GM18858 (cell line): Measurements from ENCODE around the gene FOLR2.
"Not testable (repeated sequence)": the region's sequence is repeated elsewhere in the genome, so short reads cannot be mapped to it uniquely, and the experiment has no call there.

Experiments used
- ATAC-seq: cut with Tn5 transposase; IDR thresholded peaks from one replicate; pipeline ENCODE4 v1.9.1; 2021; ENCODE audit not compliant: unreplicated experiment

FOLR2 gene

DNA sequence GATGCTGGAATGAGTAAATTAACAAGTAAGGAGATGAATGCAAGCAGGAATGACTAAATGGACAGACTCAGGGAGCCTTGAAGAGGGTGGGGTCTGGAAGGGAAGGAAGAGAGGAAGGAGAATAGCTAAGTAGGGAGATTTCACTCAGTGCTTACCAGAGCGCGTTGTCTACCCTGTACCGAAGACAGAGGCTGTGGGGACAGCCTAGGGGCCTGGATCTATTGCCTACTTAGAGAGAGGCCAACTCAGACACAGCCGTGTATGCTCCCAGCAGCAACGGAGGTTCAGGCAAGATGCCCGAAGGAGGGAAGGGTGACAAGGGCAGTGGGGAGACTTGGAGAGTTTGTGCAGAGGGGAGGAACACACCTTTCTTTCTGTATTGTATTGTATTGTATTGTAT, at the start of gene FOLR2:
Gene FOLR2 (plus strand): TSS at position 157 of the 400 bp plus-strand sequence. CDS start 1,791 bp downstream, outside the sequence.
- ATAC-seq = no peak

DNA sequence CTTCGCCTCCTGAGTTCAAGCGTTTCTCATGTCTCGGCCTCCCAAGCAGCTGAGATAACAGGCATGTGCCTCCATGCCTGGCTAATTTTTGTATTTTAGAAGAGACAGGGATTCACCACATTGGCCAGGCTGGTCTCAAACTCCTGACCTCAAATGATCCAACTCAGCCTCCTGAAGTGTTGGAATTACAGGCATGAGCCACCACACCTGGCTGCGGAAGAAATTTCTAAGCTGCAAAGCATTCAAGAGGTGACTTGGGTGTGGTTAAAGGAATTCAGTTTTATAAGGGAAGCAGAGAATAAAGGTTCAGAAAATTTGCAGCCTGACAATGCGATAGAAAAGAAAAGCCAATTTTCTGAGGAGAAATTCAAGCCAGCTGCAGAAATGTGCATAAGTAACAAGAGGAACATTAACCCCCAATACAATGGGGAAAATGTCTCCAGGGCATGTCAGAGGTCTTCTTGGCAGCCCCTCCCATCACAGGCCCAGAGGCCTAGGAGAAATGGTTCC, 47.5 kb upstream of the FOLR2 start:
- ATAC-seq = not testable (repeated sequence)

DNA sequence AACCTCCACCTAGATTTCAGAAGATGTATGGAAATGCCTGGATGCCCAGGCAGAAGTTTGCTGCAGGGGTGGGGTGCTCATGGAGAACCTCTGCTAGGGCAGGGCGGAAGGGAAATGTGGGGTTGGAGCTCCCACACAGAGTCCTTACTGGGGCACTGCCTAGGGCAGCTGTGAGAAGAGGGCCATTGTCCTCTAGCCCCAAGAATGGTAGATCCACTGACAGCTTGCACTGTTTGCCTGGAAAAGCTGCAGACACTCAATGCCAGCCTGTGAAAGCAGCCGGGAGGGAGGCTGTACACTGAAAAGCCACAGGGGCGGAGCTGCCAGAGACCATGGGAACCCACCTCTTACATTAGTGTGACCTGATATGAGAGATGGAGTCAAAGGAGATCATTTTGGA, 46.8 kb upstream of the FOLR2 start:
- ATAC-seq = not testable (repeated sequence)

DNA sequence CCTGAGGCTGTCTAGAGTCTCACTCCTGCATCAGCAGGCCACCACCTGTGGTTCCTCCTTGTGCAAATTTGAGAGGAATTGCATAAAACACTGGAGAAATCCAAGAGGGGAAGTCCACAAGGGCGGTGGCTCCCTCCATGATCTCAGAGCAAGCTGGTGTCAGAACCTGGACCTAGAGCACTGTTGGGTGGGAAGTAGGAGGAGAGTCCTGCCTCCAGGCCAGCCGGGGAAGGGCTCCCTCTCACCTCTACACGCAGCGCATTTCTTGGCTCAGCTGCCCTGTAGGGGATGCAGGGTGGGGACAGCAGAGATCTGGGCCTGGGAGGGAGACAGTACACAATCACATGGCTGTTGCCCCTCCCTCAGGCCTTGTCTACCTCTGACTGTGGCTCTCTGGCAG, 44.6 kb upstream of the FOLR2 start:
- ATAC-seq = not testable (repeated sequence)

DNA sequence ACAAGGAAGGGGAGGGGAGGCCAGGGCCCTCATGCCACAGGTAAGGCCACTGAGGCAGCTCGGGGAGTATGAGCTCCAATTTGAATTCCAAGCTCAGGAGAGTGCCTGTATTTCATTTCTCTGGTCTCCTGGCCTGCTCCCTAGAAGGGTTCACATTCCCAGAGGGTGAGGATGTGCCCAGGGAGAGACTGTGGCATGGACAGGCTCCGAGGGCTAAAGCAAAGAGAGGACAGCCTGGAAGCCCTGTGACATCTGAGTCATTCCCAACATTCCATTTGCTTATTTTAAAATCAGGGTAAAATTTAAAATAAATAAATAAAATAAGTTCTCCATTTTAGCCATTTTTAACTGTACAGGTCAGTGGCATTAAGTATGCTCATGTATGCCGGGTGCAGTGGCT, 43.3 kb upstream of the FOLR2 start:
- no peak for ATAC-seq

DNA sequence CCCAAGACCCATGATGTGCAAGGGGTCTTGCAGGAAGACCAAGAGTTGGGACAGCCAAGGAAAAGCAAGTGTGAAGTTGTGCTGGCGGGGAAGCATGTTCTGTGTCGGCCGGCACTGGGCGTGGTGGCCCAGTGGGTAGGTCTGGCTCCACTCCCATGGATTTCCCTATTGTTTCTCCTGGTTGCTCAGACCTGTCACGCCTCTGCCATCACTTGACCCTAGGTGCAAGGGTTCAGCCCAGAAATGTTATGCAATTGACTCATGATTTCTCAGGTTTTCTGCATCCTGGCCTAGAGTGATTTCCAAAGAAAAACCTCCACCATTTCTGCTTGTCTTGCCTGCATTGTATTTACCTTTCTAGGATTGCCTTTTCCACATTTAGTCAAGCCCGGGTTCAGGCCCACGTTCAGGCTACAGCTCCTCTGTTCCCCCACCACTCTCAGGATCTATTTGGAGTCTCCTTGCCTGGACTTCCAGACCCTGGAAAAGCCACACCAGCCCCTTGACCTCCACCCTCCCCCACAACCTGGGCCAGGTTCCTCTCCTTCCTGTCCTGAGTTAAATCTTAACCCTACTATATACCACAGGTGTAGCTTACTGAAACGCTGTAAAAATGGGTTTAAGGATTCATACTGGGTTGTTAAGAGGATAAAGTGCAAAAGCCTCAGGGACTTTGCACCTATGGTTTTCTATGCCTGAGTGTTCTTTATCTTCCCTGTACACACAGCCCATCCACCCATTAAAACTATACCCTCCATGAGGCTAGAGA, 42.1 kb upstream of the FOLR2 start:
- ATAC-seq = no peak

DNA sequence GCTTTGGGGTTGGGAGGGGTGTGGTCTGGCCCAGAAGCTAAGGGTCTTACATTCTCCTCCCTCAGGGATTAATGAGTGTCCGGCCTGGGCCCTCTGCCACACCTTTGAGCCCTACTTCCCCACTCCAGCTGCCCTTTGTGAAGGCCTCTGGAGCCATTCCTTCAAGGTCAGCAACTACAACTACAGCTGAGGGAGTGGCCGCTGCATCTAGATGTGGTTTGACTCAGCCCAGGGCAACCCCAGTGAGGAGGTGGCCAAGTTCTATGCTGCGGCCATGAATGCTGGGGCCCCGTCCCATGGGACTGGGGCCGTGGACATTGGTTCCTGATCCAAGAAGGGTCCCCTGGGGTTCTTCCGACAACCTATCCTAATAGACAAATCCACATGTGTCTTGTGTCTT, 38.9 kb upstream of the FOLR2 start:
- ATAC-seq = no peak

DNA sequence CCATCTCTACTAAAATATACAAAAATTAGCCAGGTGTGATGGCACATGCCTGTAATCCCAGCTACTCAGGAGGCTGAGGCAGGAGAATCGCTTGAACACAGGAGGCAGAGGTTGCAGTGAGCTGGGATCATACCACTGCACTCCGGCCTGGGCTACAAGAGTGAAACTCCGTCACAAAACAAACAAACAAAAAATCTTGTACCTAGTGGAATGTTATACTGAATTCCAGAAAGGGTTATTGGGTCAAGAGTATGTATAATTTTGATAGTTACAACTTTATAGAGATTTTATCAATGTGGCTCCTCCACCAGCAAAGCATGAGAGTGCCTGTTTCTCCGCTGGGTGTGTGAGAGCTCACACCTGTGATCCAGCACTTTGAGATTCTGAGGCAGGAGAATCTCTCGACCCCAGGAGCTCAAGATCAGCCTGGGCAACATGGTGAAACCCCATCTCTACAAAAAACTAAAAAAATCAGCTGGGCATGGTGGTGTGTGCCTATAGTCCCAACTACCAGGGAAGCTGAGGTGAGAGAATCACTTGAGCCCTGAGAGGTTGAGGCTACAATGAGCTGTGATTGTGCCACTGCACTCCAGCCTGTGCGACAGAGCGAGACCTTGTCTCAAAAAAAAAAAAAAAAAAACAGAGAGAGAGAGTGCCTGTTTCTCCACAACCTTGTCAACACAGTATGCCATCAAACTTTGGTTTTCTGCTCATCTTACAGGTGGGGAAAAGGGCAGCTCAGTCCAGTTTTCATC, 37.4 kb upstream of the FOLR2 start:
- ATAC-seq = no peak

DNA sequence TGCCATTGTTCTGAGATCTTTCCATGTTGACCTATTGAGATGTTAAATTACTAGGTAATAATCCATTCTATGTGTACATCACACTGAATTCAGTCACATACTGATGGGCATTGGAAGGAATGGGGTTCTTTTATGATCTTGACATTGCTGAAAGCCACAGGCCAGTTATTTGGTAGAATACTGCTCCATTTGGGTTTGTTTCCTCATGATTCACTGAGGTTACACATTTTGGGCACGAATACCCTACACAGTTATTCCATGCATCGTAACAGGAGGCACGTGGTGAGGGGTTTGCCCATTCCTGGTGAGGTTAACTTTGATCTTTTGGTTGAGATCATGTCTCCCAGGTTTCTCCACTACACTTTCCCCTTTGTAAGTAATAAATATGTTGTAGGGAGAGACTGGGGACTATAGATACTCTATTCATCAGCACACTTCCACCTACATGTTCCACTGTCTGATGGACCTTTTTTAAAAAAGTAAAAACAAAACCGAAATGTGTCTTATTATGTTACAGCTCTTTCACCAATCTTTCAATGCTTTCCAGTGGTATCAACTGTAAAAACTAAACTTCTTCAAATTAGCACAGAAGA, 36.7 kb upstream of the FOLR2 start:
- no peak for ATAC-seq

DNA sequence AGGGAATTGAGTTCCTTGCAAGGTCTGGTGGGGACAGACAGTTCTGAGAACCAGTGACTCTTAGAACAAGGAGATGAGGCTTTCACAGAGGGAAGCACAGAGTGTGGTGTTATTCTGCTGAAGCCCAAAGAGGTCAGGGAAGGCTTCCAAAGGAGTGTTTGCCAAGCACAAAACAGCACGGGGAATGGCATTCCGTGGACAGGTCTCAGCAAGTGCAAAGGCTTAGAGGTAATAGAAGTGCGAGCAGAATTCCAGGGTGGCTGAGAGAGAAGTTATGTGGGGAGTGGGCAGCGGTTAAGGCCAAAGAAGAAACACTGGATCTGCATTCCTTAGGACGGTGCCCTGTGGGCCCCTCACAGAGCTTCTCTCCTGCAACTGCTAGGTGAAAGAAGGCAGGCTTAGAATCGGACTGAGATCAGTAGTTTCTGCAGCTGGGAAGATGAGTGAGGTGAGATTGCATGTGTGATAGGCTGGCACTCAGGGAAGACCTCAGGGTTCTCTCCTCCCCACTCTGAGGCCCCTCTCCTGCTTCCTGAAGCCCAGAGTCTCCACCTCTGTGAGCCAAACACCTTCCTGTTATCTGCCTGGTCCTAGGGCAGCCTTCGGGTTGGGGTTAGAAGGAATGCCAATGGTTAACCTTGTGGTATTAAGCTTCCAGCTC, 35.6 kb upstream of the FOLR2 start:
- not testable (repeated sequence) for ATAC-seq

DNA sequence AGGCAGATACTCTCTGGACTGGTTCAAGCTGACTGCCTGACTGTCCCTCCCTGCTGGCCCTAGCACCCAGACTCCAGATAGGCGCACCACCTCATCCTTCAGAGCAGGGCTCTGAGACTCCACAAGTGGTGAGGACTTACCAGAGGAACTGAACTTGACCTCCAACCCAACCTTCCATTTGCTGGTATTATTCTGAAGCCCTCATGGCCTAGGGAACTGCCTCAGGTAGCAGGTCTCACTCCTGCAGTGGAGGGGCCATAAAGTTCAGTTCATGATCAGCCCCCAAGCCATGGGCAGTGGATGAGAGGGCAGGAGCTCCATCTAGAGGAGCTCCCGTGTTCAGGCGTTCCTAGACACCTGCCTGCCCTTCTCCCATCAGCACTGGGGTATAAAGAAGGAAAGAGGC, 35.0 kb upstream of the FOLR2 start:
- ATAC-seq = not testable (repeated sequence)

DNA sequence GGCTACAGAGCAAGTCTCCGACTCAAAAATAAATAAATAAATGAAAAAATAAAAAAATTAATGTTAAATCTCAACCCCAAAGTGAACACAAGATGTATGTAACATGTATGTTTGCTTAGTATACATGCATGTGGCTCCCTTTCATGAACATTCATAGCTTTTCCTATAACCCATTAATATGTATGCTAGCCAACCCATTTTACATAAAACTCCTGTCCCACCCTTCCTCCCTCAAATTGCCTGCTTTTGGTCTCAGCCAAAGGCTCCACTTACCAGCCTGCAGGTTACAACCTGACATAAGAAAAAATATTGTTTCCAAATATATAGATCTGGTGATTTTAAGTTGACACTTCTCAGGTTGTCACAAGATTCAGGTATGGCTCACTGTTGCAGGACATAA, 28.3 kb upstream of the FOLR2 start:
- no peak for ATAC-seq

DNA sequence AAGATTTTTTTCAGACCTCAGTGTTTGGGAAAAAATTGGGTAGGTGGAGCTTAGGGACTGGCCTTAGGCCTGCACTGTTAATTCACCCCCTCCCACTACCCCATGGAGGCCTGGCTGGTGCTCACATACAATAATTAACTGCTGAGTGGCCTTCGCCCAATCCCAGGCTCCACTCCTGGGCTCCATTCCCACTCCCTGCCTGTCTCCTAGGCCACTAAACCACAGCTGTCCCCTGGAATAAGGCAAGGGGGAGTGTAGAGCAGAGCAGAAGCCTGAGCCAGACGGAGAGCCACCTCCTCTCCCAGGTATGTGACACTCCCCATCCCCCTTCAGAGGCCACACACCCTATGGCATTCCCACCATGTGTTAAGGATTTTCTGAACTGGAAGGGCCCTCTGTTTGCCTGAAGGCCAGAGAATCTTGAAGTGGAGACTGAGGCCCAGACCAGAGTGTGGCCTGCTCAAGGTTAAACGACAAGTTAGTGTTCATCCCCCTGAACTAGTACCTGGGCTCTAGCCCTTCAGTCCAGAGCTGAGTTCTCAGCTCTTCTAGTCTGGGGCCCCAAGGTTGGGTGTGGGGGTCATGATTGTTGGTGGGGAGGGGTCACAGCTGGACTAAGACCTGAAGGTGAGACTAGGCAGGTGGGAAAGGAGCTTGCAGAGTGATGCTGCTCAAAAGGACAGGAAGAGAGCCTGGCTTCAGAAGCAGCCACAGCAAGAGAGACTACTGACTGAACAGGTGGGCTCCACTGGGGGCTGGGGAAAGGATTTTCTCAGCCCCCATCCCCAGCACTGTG, 26.9 kb upstream of the FOLR2 start:
- no peak for ATAC-seq

DNA sequence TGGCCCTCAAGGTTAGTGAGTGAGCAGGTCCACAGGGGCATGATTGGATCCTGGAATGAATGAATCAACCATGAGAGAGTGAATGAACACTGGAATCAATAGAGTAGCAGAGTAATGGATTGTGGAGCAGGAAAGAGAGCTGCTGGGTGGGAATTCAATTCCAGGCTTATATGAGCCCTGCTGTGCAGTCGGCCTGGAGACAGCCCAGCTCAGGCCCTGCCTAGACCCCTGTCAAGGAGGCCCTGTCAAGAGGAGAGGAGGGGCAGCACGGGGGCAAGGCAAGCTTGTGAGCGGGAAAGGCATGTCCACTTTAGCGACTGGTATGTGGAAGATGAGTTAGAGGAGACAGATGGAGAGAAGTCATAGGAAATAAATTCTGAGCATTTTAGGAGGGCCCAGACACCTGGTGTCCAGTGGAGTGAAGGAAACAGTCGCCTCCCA, 25.9 kb upstream of the FOLR2 start:
- ATAC-seq = no peak

DNA sequence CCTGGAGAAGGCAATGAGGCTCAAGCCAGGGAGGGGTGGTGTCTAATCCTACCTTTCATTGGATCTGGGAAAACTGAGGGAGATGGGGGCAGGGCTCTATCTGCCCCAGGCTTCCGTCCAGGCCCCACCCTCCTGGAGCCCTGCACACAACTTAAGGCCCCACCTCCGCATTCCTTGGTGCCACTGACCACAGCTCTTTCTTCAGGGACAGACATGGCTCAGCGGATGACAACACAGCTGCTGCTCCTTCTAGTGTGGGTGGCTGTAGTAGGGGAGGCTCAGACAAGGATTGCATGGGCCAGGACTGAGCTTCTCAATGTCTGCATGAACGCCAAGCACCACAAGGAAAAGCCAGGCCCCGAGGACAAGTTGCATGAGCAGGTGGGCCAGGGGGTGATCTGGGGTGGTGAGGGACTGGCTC, 24.6 kb upstream of the FOLR2 start, which contains the start of gene FOLR1:
Gene FOLR1 (plus strand): TSS at position 180 of the 421 bp plus-strand sequence. CDS start 34 bp downstream, at position 214.
- ATAC-seq = no peak

DNA sequence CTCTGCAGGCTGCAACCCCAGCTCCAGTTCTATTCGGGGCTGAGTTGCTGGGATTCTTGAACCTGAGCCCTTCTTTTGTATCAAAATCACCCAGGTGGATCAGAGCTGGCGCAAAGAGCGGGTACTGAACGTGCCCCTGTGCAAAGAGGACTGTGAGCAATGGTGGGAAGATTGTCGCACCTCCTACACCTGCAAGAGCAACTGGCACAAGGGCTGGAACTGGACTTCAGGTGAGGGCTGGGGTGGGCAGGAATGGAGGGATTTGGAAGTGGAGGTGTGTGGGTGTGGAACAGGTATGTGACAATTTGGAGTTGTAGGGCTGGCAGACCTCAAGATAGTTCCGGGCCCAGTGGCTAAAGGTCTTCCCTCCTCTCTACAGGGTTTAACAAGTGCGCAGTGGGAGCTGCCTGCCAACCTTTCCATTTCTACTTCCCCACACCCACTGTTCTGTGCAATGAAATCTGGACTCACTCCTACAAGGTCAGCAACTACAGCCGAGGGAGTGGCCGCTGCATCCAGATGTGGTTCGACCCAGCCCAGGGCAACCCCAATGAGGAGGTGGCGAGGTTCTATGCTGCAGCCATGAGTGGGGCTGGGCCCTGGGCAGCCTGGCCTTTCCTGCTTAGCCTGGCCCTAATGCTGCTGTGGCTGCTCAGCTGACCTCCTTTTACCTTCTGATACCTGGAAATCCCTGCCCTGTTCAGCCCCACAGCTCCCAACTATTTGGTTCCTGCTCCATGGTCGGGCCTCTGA, 20.9 kb upstream of the FOLR2 start:
- ATAC-seq = no peak

DNA sequence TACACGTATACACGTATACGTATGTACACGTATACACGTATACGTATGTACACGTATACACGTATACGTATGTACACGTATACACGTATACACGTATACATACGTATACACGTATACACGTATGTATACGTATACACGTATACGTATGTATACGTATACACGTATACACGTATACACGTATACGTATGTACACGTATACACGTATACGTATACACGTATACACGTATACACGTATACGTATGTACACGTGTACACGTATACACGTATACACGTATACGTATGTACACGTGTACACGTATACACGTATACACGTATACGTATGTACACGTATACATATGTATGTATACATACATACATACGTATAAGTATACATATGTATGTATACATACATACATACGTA, 15.1 kb upstream of the FOLR2 start:
- ATAC-seq = not testable (repeated sequence)

DNA sequence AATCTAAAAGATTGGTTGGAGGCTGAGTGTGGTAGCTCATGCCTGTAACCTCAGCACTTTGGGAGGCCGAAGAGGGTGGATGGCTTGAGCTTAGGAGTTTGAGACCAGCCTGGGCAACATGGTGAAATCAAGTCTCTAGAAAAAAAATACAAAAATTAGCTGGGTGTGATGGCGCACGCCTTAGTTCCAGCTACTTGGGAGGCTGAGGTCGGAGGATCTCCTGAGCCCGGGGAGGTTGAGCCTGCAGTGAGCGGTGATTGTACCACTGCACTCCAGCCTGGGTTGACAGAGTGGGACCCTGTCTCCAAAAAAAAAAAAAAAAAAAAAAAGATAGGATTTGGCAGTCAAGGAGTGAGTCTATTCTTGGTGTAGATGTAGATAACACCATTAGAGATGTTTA, 14.0 kb upstream of the FOLR2 start:
- no peak for ATAC-seq

DNA sequence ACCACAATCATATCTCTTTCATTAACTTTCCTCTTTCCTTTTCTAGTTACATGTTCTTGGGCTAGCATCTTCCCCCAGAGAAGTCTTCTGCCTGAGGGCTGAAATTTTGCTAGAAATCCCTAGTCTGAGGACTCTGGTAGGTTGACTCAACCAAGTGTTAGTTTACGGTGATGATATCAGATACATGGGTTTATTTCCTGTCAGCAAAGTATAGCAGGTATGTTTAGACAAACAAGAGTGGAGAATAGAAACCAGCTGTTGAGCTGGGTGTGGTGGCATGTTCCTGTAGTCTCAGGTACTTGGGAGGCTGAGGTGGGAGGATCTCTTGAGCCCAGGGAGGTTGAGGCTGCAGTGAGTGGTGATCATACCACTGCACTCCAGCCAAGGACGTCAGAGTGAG, 13.4 kb upstream of the FOLR2 start:
- ATAC-seq = no peak
